GM21423 (cell line): ENCODE results near the gene RUNX1.
A peak's percentile ranks its signal among the peaks of the same experiment; 100 is the strongest.

Source experiments
- ATAC-seq: cut with Tn5 transposase; IDR thresholded peaks from one replicate; pipeline ENCODE4 v1.9.1; 2021; ENCODE audit warnings: mild to moderate bottlenecking, moderate library complexity; ENCODE audit not compliant: unreplicated experiment

The RUNX1 gene

DNA sequence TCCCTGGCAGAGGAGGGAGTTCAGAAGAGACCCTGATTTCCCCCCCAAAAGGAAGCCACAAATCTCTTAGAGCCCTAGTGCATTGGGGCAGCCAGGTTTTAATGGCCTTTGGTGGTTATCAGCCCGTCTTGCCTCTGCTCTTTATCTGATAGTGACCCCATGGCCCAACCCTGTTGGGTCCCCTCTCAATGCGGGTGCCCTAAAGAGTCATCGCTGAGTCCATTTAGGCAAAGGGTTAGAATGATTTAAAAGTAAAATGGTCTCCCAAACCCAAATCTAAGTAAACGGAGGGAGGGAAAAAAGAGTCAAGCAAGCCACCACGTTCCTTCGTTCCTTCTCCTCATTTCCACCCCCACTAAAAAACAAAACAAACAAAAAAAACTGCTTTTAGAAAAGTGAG is 164.0 kb downstream of the RUNX1 start:
- no peak for ATAC-seq

- no peak for ATAC-seq
These were observed 164.7 kb downstream of the RUNX1 start for GRCh38 chr21:34884346-34884929.

GRCh38 chr21:34883491-34884271 is 165.4 kb downstream of the RUNX1 start:
- no peak for ATAC-seq

- ATAC-seq: no peak
These were observed 166.4 kb downstream of the RUNX1 start for GRCh38 chr21:34882719-34883131.

GRCh38 chr21:34881839-34882371 is 167.2 kb downstream of the RUNX1 start:
- ATAC-seq: no peak

GRCh38 chr21:34881421-34881820 is 167.7 kb downstream of the RUNX1 start:
- no peak for ATAC-seq

DNA sequence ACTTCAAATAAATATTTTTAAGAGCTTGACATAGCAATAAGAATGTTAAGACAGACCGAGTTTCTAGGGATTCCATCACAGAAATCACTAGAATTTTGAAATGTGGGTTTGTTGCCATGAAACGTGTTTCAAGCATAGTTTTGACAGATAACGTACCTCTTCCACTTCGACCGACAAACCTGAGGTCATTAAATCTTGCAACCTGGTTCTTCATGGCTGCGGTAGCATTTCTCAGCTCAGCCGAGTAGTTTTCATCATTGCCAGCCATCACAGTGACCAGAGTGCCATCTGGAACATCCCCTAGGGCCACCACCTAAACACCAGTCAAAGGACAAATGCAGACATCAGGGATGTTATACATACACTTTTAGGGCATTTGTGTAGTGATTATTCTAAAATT is 168.7 kb downstream of the RUNX1 start:
- no peak for ATAC-seq

- no peak for ATAC-seq
These were observed 170.2 kb downstream of the RUNX1 start for GRCh38 chr21:34878940-34879339.

DNA sequence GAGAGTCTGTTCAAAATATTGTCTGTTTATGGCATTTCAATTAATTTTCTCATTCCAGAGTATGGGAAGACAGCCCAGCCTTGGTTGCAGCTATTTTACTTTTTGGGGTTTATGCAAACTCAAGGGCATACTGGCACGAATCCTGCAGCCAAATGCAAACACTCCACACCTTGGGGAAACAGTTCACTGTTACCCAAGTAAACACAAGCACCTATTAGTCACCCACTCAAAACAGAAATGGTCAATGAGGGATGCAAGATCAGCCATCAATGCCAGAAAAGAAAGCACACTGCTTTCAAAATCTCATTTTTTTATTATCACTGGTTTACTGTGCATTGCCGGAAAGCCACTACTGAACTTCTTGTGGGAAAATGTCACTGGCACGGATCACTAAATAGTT is 170.6 kb downstream of the RUNX1 start:
- no peak for ATAC-seq

DNA sequence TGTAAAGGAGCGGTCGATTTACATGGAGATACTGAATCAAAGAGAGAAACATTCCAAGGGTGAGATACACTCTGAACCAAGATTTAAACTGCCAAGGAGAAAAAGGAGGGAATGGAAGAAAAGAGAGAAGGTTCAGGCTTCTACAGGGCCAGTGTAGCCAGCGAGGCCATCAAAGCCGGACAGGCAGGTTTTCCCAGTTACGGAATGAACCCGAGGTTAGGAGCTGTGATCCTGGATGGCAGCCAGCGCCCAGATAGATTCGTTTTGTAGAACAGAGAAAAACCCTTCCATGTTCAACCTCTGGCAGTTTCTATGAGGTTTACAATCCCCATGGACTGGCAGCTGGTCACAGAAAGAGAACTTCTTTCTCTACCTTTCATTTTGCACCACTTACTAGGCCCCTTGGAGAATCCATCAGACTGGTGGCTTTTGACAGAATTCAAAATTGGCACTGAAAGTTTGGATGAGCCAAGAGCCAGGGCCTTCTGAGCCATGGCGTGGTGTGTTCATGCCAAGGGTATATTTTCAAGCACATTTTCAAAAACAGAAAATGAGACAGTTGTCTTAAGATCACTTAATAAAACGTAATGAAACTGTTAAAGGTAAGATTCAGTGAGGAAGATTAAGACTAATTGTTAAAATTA is 171.5 kb downstream of the RUNX1 start:
- no peak for ATAC-seq

DNA sequence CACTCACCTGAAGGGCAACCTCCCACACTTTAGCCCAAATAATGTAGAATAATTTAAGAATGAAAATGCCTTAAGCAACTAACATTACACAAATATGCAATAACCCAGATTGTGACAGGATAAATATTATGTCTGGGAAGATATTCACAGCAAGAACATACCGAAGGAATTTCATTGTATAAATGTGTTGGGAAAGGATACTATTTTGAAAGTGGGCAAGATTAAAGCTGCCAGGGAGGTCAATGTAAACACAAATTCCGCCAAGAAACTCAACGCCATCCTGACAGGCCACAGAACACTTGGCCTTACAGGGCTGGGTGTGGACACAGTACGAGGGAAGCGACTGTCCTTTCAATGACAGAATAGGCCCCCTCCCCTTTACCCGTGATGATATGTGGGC is 173.3 kb downstream of the RUNX1 start:
- ATAC-seq: no peak

DNA sequence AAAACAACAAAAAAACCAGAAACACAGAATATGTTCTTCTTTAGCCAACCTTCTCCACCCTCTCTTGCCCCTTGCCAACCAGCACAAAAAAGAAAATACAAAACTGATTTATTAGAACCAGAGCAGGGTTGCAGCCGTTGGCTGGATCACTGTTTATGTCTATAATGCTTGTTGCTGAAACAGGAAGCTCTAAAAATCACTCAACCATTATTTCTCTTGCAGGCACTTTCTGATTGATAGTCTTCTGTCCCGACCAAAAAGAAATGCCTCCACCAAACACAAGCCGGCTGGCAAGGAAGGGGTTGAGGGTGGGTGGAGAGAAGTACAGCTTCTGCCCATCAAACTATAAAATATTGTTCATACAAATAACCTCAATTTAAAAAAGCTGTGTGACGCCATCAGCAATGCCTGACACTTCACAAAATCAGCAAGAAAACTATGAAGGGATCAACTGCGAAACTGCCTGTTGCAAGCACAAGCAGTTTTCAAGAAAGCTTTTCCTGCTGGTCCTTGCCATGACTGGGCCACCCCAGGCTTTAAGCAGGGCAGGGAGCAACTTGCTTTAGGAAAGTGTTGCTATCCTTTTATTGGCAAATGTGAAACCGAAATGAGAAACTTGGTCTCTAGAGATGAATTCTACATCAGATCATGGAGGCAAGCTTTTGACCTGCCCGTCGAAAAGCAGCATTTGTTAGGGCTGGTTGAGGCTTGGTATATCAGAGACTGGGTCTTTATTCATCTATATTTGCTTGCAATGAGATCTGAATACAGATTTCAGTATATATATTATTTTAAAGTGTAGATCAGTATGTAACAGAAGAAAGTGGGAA is 174.2 kb downstream of the RUNX1 start:
- ATAC-seq: peak; percentile 59

GRCh38 chr21:34871026-34871908 is 177.8 kb downstream of the RUNX1 start:
- ATAC-seq: no peak

DNA sequence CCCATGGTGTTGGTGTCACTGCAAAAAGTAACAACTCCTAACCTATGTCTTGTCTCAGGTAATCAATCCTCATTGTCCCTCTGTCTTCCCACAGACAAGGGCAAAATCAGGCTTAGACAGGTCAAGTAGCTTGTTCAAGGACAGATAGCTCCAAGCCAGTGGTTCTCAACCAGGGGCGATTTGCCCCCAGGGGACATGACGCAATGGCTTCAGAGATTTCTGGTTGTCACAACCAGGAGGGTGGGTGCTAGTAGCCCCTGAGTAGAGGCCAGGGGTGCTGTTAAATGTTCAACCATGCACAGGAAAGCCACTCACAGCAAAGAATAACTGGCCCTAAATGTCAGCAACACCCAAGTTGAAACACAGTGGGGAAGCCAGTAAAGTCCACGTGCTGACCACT is 178.9 kb downstream of the RUNX1 start:
- ATAC-seq: no peak

GRCh38 chr21:34869545-34869944 is 179.6 kb downstream of the RUNX1 start:
- no peak for ATAC-seq

- no peak for ATAC-seq
These were observed 181.3 kb downstream of the RUNX1 start for GRCh38 chr21:34867785-34868184.

DNA sequence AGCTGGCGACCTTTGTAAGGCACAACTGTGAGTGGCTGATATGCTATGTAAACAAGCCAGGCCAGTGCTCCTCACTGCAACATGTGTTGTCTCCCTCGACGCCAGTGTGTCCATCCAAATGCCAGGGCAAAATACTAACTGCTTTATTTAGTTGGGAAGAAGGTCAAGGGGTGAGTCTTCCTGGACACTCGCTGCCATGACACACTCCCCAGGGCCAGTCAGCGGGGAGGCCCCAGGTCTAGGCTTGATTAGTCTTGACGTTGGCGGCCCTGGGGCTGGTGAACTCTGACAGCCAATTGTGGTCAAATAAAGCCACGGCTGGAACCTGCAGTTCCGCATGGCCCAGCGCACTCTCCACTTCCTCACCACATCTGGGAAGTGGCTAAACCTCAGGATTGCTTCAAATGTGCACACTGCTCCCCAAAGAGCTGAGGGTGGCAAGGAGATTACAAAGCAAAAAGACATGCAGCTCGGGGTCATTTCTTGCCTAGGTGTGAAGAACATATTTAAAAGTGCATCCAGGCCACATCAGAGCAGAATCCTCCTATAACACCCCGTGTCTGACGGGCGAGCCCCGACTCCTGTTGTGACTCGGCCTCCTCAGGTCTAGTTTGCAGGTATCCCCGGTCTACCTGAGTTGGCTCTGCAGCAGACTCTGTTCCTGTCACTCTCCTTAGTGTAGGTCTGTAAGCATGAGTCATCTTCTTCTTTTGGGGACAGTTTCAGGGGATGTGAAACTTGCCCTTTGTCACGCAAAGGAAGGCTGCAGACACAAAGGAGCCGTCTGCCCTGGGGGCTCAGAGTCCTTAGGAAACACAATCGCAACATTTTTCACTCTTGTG is 183.5 kb downstream of the RUNX1 start:
- peak; percentile 91 for ATAC-seq

GRCh38 chr21:34864370-34865149 is 184.5 kb downstream of the RUNX1 start:
- ATAC-seq: no peak
